KOPT-K1 (cell line): ENCODE results near the gene NMUR1.
"Not testable (repeated sequence)": the region's sequence is repeated elsewhere in the genome, so short reads cannot be mapped to it uniquely, and the experiment has no call there.

Source experiments
- H3K27ac ChIP-seq: fragments of 200-600 bp; sonication (generic); 2 replicates; pipeline ENCODE4 v1.5.1; 2016; ENCODE audit warnings: antibody characterized with exemption, mild to moderate bottlenecking, low read depth, low read length; ENCODE audit not compliant: poor library complexity, severe bottlenecking
- H3K36me3 ChIP-seq: fragments of 200-600 bp; sonication (generic); 2 replicates; pipeline ENCODE4 v1.5.1; 2017; ENCODE audit warnings: antibody characterized with exemption, mild to moderate bottlenecking, low read length, moderate library complexity; ENCODE audit not compliant: insufficient read depth
- H3K9me3 ChIP-seq: fragments of 200-600 bp; sonication (generic); 2 replicates; pipeline ENCODE4 v1.5.1; 2017; ENCODE audit warnings: antibody characterized with exemption, low read length, mild to moderate bottlenecking; ENCODE audit not compliant: insufficient read depth, poor library complexity, severe bottlenecking

Gene NMUR1

GRCh38 chr2:231563378-231563961, 33.2 kb upstream of the NMUR1 start:
- H3K36me3 ChIP-seq = no peaks in the 10 kb centered on the region
- H3K9me3 ChIP-seq = no peaks in the 10 kb centered on the region
- no peak overlapping the region for H3K27ac ChIP-seq

- Histone ChIP-seq H3K27ac (peak overlapping the region; percentile 63), H3K9me3 (peaks cover 9% of the 10 kb centered on the region), H3K36me3 (no peaks in the 10 kb centered on the region)
Observed at GRCh38 chr2:231557571-231558217, 27.4 kb upstream of the NMUR1 start.

DNA sequence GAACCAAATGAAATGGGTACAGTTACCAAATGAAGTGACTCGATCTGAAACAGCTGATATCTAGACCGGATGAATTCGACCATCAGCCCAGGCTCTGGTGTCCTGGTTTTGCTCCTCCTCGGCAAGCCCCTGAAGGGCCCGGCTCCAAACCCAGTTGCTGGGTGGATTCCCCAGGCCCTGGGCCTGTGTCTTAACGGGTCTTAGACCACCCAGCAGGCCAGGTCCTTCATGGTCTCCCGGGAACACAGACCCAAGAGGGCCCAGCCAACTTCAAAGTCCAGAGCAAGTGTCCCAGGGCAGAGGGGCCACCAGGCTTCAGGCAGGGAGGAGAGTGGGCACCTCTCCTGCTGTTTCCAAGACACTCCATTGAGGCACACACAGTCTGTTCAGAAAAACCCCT, 26.7 kb upstream of the NMUR1 start:
- H3K27ac ChIP-seq = peak overlapping the region; percentile 63

DNA sequence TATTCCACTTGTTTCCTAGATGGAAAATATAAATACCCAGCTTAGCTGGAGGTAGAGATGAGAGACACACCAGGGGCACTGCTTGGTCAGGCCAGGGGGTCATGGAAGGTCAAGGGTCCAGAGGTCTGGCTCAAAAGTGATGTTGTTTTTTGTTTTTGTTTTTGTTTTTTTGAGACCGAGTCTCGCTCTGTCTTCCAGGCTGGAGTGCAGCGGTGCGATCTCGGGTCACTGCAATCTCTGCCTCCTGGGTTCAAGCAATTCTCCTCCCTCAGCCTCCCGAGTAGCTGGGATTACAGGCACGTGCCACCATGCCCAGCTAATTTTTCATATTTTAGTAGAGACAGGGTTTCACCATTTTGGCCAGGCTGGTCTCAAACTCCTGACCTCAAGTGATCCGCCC, 26.3 kb upstream of the NMUR1 start:
- Histone ChIP-seq H3K27ac (peak overlapping the region; percentile 63), H3K9me3 (peaks cover 19% of the 10 kb centered on the region)
- H3K36me3 ChIP-seq = not testable (repeated sequence)

More for the DNA sequence above, 26.7 kb upstream of the NMUR1 start:
- H3K9me3 ChIP-seq = peaks cover 16% of the 10 kb centered on the region
- H3K36me3 ChIP-seq = no peaks in the 10 kb centered on the region

DNA sequence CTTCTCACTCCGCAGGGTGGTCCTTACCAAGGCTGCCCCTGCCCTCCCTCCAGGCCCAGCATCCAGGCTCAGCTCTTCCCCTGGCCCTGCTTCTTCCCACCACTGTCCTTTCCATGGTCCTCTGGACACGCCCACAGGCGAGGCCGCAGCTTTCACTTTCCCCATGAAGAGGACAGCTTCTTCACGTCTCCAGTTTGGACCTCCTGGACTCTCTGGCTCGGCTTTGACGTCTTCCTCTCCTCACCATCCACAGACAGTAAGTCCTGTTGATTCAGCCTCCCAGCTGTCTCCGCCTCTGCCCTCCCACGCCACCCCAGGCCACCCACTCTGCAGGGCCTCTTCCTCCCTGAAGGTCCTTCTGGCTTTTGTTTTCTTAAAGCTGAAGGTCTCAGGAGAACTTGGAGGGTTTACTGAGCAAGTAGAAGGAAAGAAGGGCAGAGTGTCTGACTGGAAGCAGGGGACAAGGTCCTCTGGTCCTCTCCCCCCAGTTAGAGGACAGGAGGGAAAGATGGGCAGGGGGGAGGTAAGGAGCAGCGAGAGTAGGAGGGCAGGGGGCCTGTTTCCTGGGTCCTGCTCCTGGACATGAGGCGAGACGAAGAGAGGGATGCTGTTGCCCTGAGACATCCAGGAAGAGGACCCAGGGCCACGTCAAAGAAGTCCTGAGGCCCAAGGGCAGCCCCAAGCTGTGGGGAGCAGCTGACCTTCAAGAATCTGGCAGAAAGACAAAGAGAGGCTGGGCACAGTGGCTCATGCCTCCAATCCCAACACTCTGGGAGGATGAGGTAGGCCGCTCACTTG, 24.7 kb upstream of the NMUR1 start:
- Histone ChIP-seq H3K9me3 (peaks cover 19% of the 10 kb centered on the region), H3K27ac (peak overlapping the region; percentile 86), H3K36me3 (no peaks in the 10 kb centered on the region)

DNA sequence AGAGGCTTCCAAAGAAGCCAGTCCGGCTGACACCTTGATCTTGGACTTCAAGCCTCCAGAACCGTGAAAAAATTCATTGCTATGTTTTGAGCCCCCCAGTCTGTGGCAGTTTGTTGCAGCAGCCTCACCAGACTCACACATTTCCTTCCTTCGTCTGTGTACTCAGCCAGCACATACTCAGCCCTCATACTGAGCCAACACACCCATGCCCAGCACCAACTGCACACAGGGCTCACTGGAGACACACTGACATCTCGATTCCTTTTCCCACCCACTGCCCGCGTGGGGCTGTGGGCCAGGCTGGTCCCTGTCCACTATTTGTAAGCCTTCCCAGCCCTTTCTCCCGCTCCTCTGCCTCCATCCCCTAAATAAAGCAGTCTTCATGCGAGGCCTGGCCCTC, 24.1 kb upstream of the NMUR1 start:
- Histone ChIP-seq H3K27ac (peak overlapping the region; percentile 86), H3K36me3 (no peaks in the 10 kb centered on the region), H3K9me3 (peaks cover 19% of the 10 kb centered on the region)

DNA sequence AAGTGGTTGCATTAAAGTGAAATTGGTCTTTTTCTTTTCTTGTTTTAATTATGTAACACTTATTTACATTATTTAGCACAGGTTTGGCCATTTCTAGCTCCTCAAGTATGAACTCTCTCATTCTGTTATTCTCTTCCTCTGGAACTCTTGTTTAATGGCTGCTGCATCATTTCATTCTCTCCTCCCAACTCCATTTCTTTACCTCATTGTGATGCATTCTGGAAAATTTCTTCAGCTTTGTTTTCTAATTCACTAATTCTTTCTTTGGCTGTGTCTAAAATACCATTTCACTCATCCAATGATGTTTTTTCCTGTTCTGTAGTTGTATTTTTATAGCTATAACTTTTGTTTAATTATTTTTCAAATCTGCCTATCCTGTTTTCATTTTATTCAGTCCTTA, 22.5 kb upstream of the NMUR1 start:
- Histone ChIP-seq H3K36me3 (no peaks in the 10 kb centered on the region), H3K27ac (no peak overlapping the region), H3K9me3 (peaks cover 19% of the 10 kb centered on the region)

GRCh38 chr2:231549446-231550239, 19.4 kb upstream of the NMUR1 start:
- Histone ChIP-seq H3K36me3 (no peaks in the 10 kb centered on the region), H3K27ac (peak overlapping the region; percentile 85), H3K9me3 (peaks cover 19% of the 10 kb centered on the region)

GRCh38 chr2:231548752-231549151, 18.5 kb upstream of the NMUR1 start:
- Histone ChIP-seq H3K9me3 (peaks cover 20% of the 10 kb centered on the region), H3K36me3 (no peaks in the 10 kb centered on the region), H3K27ac (peak overlapping the region; percentile 85)

GRCh38 chr2:231547315-231548110, 17.3 kb upstream of the NMUR1 start:
- H3K9me3 ChIP-seq = peaks cover 22% of the 10 kb centered on the region
- H3K27ac ChIP-seq = no peak overlapping the region
- no peaks in the 10 kb centered on the region for H3K36me3 ChIP-seq

DNA sequence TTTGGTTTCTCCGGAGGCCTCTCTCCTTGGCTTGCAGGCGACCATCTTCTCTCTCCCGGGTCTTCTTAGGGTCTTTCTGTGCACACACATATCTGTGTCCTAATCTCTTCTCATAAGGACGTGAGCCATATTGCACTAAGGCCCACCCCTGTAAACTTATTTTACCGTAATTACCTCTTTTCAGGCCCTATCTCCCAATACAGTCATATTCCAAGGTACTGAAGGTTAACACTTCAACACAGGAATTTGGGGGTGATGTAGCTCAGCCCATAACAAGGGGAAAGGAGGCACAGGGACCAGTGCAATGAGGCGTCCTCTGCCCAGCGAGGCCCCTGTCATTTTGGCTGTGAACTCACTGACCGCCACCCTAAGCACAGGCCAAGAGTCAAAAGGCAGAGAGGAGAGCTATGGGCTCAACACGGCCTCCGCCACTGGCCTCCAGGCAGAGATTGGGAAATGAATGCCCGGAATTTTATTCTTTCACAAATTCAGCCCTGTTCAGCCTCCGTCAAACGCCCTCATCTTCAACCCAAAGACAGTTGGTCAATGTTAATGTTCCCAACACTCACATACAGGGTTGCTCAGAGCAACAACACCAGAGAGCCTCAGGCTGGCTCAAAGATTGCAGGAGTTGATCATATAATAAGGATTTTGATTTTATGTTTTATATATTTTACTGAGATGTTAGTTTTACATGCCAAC, 15.9 kb upstream of the NMUR1 start:
- Histone ChIP-seq H3K27ac (peak overlapping the region; percentile 98), H3K36me3 (no peaks in the 10 kb centered on the region), H3K9me3 (peaks cover 18% of the 10 kb centered on the region)

DNA sequence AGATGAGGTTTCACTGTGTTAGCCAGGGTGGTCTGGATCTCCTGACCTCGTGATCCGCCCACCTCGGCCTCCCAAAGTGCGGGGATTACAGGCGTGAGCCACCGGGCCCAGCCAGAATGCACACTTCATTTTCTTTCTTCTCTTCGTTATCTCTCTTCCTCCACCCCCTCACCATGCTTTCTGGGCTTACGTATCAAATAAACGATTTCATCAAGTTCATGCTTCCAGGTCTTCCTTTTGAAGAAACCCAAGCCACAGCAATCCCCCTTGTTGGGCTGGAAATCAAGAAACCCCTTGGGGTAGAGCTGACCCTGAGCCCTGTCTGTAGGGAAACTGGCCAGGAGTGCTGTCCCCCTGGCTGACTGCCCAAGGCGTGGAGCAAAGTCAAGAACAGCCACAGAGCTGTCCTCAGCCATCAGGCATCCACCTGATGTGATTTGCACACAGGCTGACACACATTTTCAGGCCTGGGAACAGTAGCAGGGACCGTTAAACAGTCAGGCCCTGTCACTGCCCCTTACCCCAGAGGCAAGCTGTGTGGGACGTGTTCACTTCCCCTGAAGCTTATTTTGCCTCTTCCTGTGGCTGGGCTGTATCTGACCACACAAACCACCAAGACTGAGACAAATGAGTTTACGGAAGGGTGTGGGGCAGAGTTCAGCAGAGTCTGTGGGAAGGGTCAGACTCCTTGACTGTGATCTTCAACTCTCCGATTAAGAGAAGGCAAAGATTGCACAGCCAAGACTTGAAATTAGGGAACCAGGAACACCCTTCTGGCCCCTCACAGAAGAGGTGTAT, 15.1 kb upstream of the NMUR1 start:
- Histone ChIP-seq H3K9me3 (peaks cover 18% of the 10 kb centered on the region), H3K27ac (peak overlapping the region; percentile 98), H3K36me3 (no peaks in the 10 kb centered on the region)

DNA sequence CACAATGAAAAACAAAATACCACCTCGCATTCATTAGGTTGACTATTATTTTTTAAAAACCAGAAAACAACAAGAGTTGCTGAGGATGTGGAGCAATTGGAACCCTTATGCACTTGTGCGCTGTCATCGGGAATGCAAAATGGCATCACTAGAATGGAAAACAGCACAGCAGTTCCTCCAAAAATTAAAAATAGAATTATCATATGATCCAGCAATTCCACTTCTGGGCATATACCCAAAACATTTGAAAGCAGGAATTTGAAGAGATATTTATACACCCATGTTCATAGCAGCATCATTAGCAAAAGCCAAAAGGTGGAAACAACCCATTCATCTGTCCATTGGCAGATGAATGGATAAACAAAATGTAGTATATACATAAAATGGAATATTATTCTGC, 11.9 kb upstream of the NMUR1 start:
- Histone ChIP-seq H3K9me3 (peaks cover 18% of the 10 kb centered on the region), H3K27ac (no peak overlapping the region), H3K36me3 (no peaks in the 10 kb centered on the region)
